Measurements from ENCODE around the gene CDAN1. TPM values are rescaled to one million over a fixed set of nuclear protein-coding genes. Genes with fewer than 3 reads are reported as not detected.

Gene CDAN1
- total RNA-seq = 14.0 and 17.6 TPM in 2 replicates

DNA sequence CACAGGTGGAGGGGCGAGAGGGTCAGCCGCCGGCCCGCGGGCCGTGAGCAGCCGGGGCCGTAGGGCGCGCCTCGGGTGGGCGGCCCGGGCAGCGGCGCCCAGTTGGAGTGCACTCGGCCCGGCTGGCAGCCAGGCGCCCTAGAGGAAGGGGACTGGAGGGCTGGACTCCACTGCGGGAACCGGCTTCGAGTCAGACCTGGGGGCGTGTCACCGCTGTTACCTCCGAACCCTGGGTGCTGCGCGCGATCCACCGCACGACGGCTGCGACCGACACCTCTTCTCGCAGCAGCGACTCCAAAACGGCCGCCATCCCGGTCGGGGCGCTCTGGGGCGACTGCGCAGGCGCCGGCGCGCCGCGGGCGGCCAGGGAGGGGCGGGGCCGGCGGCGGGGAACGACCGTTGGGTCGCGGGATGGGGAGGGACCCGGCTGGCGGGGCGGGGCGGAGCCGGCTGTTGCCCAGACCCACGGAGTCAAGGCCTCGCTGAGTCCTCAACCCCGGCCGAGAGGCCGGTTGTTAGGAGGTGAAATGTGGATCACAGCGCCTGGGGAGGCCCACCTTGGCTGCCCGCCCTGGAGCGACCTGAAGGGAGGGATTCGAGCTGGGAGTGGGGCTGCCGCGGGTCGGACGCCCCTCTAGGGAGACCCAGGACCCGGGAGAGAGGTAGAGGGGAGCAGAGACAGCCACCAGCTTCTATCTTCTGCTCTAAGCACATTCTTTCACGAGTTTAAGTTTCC lies at the start of gene CDAN1:
TSS of gene CDAN1 (minus strand) at position 336 of the 736 bp plus-strand sequence. CDS start at position 310, 26 bp downstream.

Other genes starting within 250 kb of the CDAN1 start
- gene ZNF106, start 246.0 kb downstream of the CDAN1 start, total RNA-seq = 69.1 and 97.6 TPM in 2 replicates
- 61.6 and 67.5 TPM in 2 replicates for gene SNAP23, start 241.5 kb downstream of the CDAN1 start, total RNA-seq
- 13.2 and 15.7 TPM in 2 replicates for gene LRRC57, start 188.3 kb downstream of the CDAN1 start, total RNA-seq
- gene HAUS2, start 188.3 kb downstream of the CDAN1 start, total RNA-seq = 40.6 and 56.8 TPM in 2 replicates
- 9.8 and 13.4 TPM in 2 replicates for gene STARD9, start 161.5 kb downstream of the CDAN1 start, total RNA-seq
- gene TTBK2, start 183.7 kb upstream of the CDAN1 start, total RNA-seq = 7.4 and 13.5 TPM in 2 replicates

Data from uterine smooth muscle cell (primary cell).